Measurements from ENCODE around the gene DFFB.

DFFB gene

GRCh38 chr1:3876716-3877115 is 19.4 kb downstream of the DFFB start:
- no peak for DNase-seq

- no peak for DNase-seq
Measured at GRCh38 chr1:3879099-3879498, 21.8 kb downstream of the DFFB start.

- no peak for DNase-seq
Measured at GRCh38 chr1:3879787-3880428, 22.6 kb downstream of the DFFB start.

- no peak for DNase-seq
Measured at GRCh38 chr1:3880429-3881192, 23.3 kb downstream of the DFFB start.

- DNase-seq: no peak
Measured at GRCh38 chr1:3881193-3881480, 23.9 kb downstream of the DFFB start.

- peak in 2 of 5 experiments; percentile 59 to 61 for DNase-seq
Measured at GRCh38 chr1:3883194-3883925, 26.1 kb downstream of the DFFB start.

GRCh38 chr1:3884966-3885365 is 27.7 kb downstream of the DFFB start:
- no peak for DNase-seq

GRCh38 chr1:3885611-3886010 is 28.3 kb downstream of the DFFB start:
- DNase-seq: no peak

- no peak for DNase-seq
Measured at GRCh38 chr1:3886106-3886670, 28.9 kb downstream of the DFFB start.

GRCh38 chr1:3886691-3887090 is 29.4 kb downstream of the DFFB start:
- DNase-seq: no peak

GRCh38 chr1:3888301-3888700 is 31.0 kb downstream of the DFFB start:
- DNase-seq: no peak

GRCh38 chr1:3889936-3890335 is 32.7 kb downstream of the DFFB start:
- DNase-seq: peak in 1 of 5 experiments; percentile 31

- DNase-seq: peak in 2 of 5 experiments; percentile 51 to 68
Measured at GRCh38 chr1:3890389-3891328, 33.4 kb downstream of the DFFB start.

GRCh38 chr1:3891329-3891865 is 34.1 kb downstream of the DFFB start:
- no peak for DNase-seq

GRCh38 chr1:3892748-3893147 is 35.5 kb downstream of the DFFB start:
- no peak for DNase-seq

- DNase-seq: no peak
Measured at GRCh38 chr1:3893190-3893589, 35.9 kb downstream of the DFFB start.

GRCh38 chr1:3894626-3895278 is 37.5 kb downstream of the DFFB start:
- DNase-seq: no peak

- DNase-seq: no peak
Measured at GRCh38 chr1:3895279-3895950, 38.1 kb downstream of the DFFB start.

GRCh38 chr1:3895951-3896325 is 38.7 kb downstream of the DFFB start:
- no peak for DNase-seq

GRCh38 chr1:3896396-3897000 is 39.2 kb downstream of the DFFB start:
- no peak for DNase-seq

GRCh38 chr1:3898475-3898735 is 41.1 kb downstream of the DFFB start:
- no peak for DNase-seq
